ENCODE measurements around the gene TXNRD1.

TXNRD1 gene

GRCh38 chr12:104275689-104276088 is 60.1 kb downstream of the TXNRD1 start:
- Histone ChIP-seq H2BK12ac (ENCODE audit: low read length) (no peak overlapping the region), H4K8ac (ENCODE audit: low read depth, low read length) (no peak overlapping the region), H3K4me2 (ENCODE audit: insufficient read depth, low read length, poor library complexity, severe bottlenecking) (no peak overlapping the region), H3K4me1 (ENCODE audit: control insufficient read depth in 2 of 2, insufficient read depth in 1 of 2, low read depth in 1 of 2, low read length in 2 of 2) (no peaks in the 10 kb centered on the region), H3K23ac (ENCODE audit: low read depth, low read length, poor library complexity) (no peak overlapping the region), H2AK5ac (ENCODE audit: low read depth, low read length) (no peak overlapping the region), H3K4me3 (ENCODE audit: low read length in 2 of 2) (no peak overlapping the region), H2AFZ (ENCODE audit: low read length) (no peak overlapping the region), H3K79me1 (ENCODE audit: low read depth, low read length) (no peaks in the 10 kb centered on the region), H3K14ac (ENCODE audit: low read length) (no peak overlapping the region), H3K9me3 (replicated peaks in 1 of 2; ENCODE audit: control insufficient read depth in 2 of 2, insufficient read depth in 1 of 2, low read depth in 1 of 2, low read length in 2 of 2) (no peaks in the 10 kb centered on the region), H3K9ac (ENCODE audit: low read depth, low read length, poor library complexity) (no peak overlapping the region), H2BK120ac (ENCODE audit: low read depth, low read length) (no peak overlapping the region), H4K91ac (ENCODE audit: low read depth, low read length, poor library complexity) (no peak overlapping the region), H2BK15ac (ENCODE audit: low read length) (no peak overlapping the region), H3K27ac (replicated peaks; ENCODE audit: low read length) (no peak overlapping the region), H3K18ac (ENCODE audit: low read length) (no peak overlapping the region), H3K36me3 (replicated peaks in 1 of 2; ENCODE audit: control insufficient read depth in 2 of 2, insufficient read depth in 2 of 2, low read length in 2 of 2) (no peaks in the 10 kb centered on the region), H3K27me3 (ENCODE audit: control insufficient read depth in 3 of 3, insufficient read depth in 3 of 3, low read depth in 1 of 3, low read length in 3 of 3) (no peaks in the 10 kb centered on the region), H2BK5ac (ENCODE audit: low read length) (no peak overlapping the region), H3K4ac (ENCODE audit: low read length) (no peak overlapping the region)
- DNase-seq (ENCODE audit: low spot score) = no peak
- WGBS, 2 donors (ENCODE audit: extremely low coverage in 2 of 2, insufficient read length in 2 of 2, insufficient replicate concordance in 1 of 2) = no CpG with 5 or more reads among the region's 5 CpGs

GRCh38 chr12:104276273-104277131 is 60.9 kb downstream of the TXNRD1 start:
- H3K4me3 ChIP-seq (ENCODE audit: low read length in 2 of 2) = no peak overlapping the region
- no peak for DNase-seq (ENCODE audit: low spot score)
- H3K9ac ChIP-seq (ENCODE audit: low read depth, low read length, poor library complexity) = no peak overlapping the region
- no peak overlapping the region for H4K8ac ChIP-seq (ENCODE audit: low read depth, low read length)
- no peak overlapping the region for H3K27ac ChIP-seq (replicated peaks; ENCODE audit: low read length)
- no peak overlapping the region for H3K14ac ChIP-seq (ENCODE audit: low read length)
- H2BK15ac ChIP-seq (ENCODE audit: low read length) = no peak overlapping the region
- peak overlapping the region; percentile 13 for H2AFZ ChIP-seq (ENCODE audit: low read length)
- H3K4ac ChIP-seq (ENCODE audit: low read length) = no peak overlapping the region
- no peaks in the 10 kb centered on the region for H3K79me1 ChIP-seq (ENCODE audit: low read depth, low read length)
- no peak overlapping the region for H3K18ac ChIP-seq (ENCODE audit: low read length)
- no peak overlapping the region for H3K4me2 ChIP-seq (ENCODE audit: insufficient read depth, low read length, poor library complexity, severe bottlenecking)
- no peaks in the 10 kb centered on the region for H3K36me3 ChIP-seq (replicated peaks in 1 of 2; ENCODE audit: control insufficient read depth in 2 of 2, insufficient read depth in 2 of 2, low read length in 2 of 2)
- H2BK120ac ChIP-seq (ENCODE audit: low read depth, low read length) = no peak overlapping the region
- no peak overlapping the region for H4K91ac ChIP-seq (ENCODE audit: low read depth, low read length, poor library complexity)
- no peak overlapping the region for H2BK5ac ChIP-seq (ENCODE audit: low read length)
- H3K23ac ChIP-seq (ENCODE audit: low read depth, low read length, poor library complexity) = no peak overlapping the region
- no CpG with 5 or more reads among the region's 8 CpGs for WGBS, 2 donors (ENCODE audit: extremely low coverage in 2 of 2, insufficient read length in 2 of 2, insufficient replicate concordance in 1 of 2)
- no peaks in the 10 kb centered on the region for H3K27me3 ChIP-seq (ENCODE audit: control insufficient read depth in 3 of 3, insufficient read depth in 3 of 3, low read depth in 1 of 3, low read length in 3 of 3)
- no peak overlapping the region for H2AK5ac ChIP-seq (ENCODE audit: low read depth, low read length)
- H2BK12ac ChIP-seq (ENCODE audit: low read length) = no peak overlapping the region
- no peaks in the 10 kb centered on the region for H3K9me3 ChIP-seq (replicated peaks in 1 of 2; ENCODE audit: control insufficient read depth in 2 of 2, insufficient read depth in 1 of 2, low read depth in 1 of 2, low read length in 2 of 2)
- no peaks in the 10 kb centered on the region for H3K4me1 ChIP-seq (ENCODE audit: control insufficient read depth in 2 of 2, insufficient read depth in 1 of 2, low read depth in 1 of 2, low read length in 2 of 2)

- H2BK120ac ChIP-seq (ENCODE audit: low read depth, low read length) = no peak overlapping the region
- H3K9me3 ChIP-seq (replicated peaks in 1 of 2; ENCODE audit: control insufficient read depth in 2 of 2, insufficient read depth in 1 of 2, low read depth in 1 of 2, low read length in 2 of 2) = no peaks in the 10 kb centered on the region
- no peak overlapping the region for H4K91ac ChIP-seq (ENCODE audit: low read depth, low read length, poor library complexity)
- no peak overlapping the region for H3K9ac ChIP-seq (ENCODE audit: low read depth, low read length, poor library complexity)
- no peak overlapping the region for H3K4me3 ChIP-seq (ENCODE audit: low read length in 2 of 2)
- no peak overlapping the region for H2BK5ac ChIP-seq (ENCODE audit: low read length)
- no peak for DNase-seq (ENCODE audit: low spot score)
- no peak overlapping the region for H3K14ac ChIP-seq (ENCODE audit: low read length)
- no peak overlapping the region for H2AK5ac ChIP-seq (ENCODE audit: low read depth, low read length)
- no peak overlapping the region for H3K18ac ChIP-seq (ENCODE audit: low read length)
- H3K4me2 ChIP-seq (ENCODE audit: insufficient read depth, low read length, poor library complexity, severe bottlenecking) = no peak overlapping the region
- H3K4me1 ChIP-seq (ENCODE audit: control insufficient read depth in 2 of 2, insufficient read depth in 1 of 2, low read depth in 1 of 2, low read length in 2 of 2) = no peaks in the 10 kb centered on the region
- no peaks in the 10 kb centered on the region for H3K79me1 ChIP-seq (ENCODE audit: low read depth, low read length)
- no peak overlapping the region for H2BK12ac ChIP-seq (ENCODE audit: low read length)
- H3K27ac ChIP-seq (replicated peaks; ENCODE audit: low read length) = no peak overlapping the region
- H3K23ac ChIP-seq (ENCODE audit: low read depth, low read length, poor library complexity) = no peak overlapping the region
- no peak overlapping the region for H4K8ac ChIP-seq (ENCODE audit: low read depth, low read length)
- H2BK15ac ChIP-seq (ENCODE audit: low read length) = no peak overlapping the region
- no peak overlapping the region for H3K4ac ChIP-seq (ENCODE audit: low read length)
- H3K36me3 ChIP-seq (replicated peaks in 1 of 2; ENCODE audit: control insufficient read depth in 2 of 2, insufficient read depth in 2 of 2, low read length in 2 of 2) = no peaks in the 10 kb centered on the region
- H3K27me3 ChIP-seq (ENCODE audit: control insufficient read depth in 3 of 3, insufficient read depth in 3 of 3, low read depth in 1 of 3, low read length in 3 of 3) = no peaks in the 10 kb centered on the region
- peak overlapping the region; percentile 14 for H2AFZ ChIP-seq (ENCODE audit: low read length)
Observed at GRCh38 chr12:104279164-104279563, 63.6 kb downstream of the TXNRD1 start.

GRCh38 chr12:104280111-104280510 is 64.5 kb downstream of the TXNRD1 start:
- no peak overlapping the region for H3K4me2 ChIP-seq (ENCODE audit: insufficient read depth, low read length, poor library complexity, severe bottlenecking)
- no peak overlapping the region for H2AFZ ChIP-seq (ENCODE audit: low read length)
- H2BK15ac ChIP-seq (ENCODE audit: low read length) = no peak overlapping the region
- no peak overlapping the region for H3K4me3 ChIP-seq (ENCODE audit: low read length in 2 of 2)
- H2BK5ac ChIP-seq (ENCODE audit: low read length) = no peak overlapping the region
- H3K14ac ChIP-seq (ENCODE audit: low read length) = no peak overlapping the region
- no peak for DNase-seq (ENCODE audit: low spot score)
- H3K18ac ChIP-seq (ENCODE audit: low read length) = no peak overlapping the region
- no peaks in the 10 kb centered on the region for H3K4me1 ChIP-seq (ENCODE audit: control insufficient read depth in 2 of 2, insufficient read depth in 1 of 2, low read depth in 1 of 2, low read length in 2 of 2)
- H3K9me3 ChIP-seq (replicated peaks in 1 of 2; ENCODE audit: control insufficient read depth in 2 of 2, insufficient read depth in 1 of 2, low read depth in 1 of 2, low read length in 2 of 2) = no peaks in the 10 kb centered on the region
- H4K8ac ChIP-seq (ENCODE audit: low read depth, low read length) = no peak overlapping the region
- H3K27ac ChIP-seq (replicated peaks; ENCODE audit: low read length) = no peak overlapping the region
- no peak overlapping the region for H2BK120ac ChIP-seq (ENCODE audit: low read depth, low read length)
- H3K4ac ChIP-seq (ENCODE audit: low read length) = no peak overlapping the region
- no peak overlapping the region for H2AK5ac ChIP-seq (ENCODE audit: low read depth, low read length)
- H3K9ac ChIP-seq (ENCODE audit: low read depth, low read length, poor library complexity) = no peak overlapping the region
- H2BK12ac ChIP-seq (ENCODE audit: low read length) = no peak overlapping the region
- H3K36me3 ChIP-seq (replicated peaks in 1 of 2; ENCODE audit: control insufficient read depth in 2 of 2, insufficient read depth in 2 of 2, low read length in 2 of 2) = no peaks in the 10 kb centered on the region
- WGBS, 2 donors (ENCODE audit: extremely low coverage in 2 of 2, insufficient read length in 2 of 2, insufficient replicate concordance in 1 of 2) = no CpG with 5 or more reads among the region's 1 CpG
- H3K23ac ChIP-seq (ENCODE audit: low read depth, low read length, poor library complexity) = no peak overlapping the region
- H3K27me3 ChIP-seq (ENCODE audit: control insufficient read depth in 3 of 3, insufficient read depth in 3 of 3, low read depth in 1 of 3, low read length in 3 of 3) = no peaks in the 10 kb centered on the region
- no peak overlapping the region for H4K91ac ChIP-seq (ENCODE audit: low read depth, low read length, poor library complexity)
- H3K79me1 ChIP-seq (ENCODE audit: low read depth, low read length) = no peaks in the 10 kb centered on the region

Measured in neuronal stem cell (in vitro differentiated cells).